SK-N-SH (cell line): ENCODE measurements around the gene BNC2. TPM values are rescaled to one million over a fixed set of nuclear protein-coding genes. Genes with fewer than 3 reads are reported as not detected.

Experiments
- CTCF ChIA-PET: fragments of 300-600, 350-600 bp; formaldehyde crosslinking; extraction: SDS; loops from one replicate; lab custom pipeline; 2021; lab: Yijun Ruan, JAX
- POLR2A ChIA-PET: fragments of 350-600 bp; sonication (Branson Sonifier 250); formaldehyde crosslinking; extraction: SDS; loops from one replicate; lab custom pipeline; 2020; ENCODE audit warnings: antibody characterized with exemption, inconsistent platforms; lab: Yijun Ruan, JAX
- DNase-seq: peaks from one replicate; pipeline ENCODE4 v3.0.0; 2012
- H2AFZ ChIP-seq: fragments of 200-600 bp; sonication (generic); 2 replicates; pipeline ENCODE4 v1.8.1; 2016; ENCODE audit warnings: antibody characterized with exemption, mild to moderate bottlenecking, low read depth
- H3F3A ChIP-seq: fragments of 200-600 bp; sonication (generic); replicated peaks from 2 replicates; pipeline ENCODE3; 2016; ENCODE audit warnings: antibody characterized with exemption, mild to moderate bottlenecking; ENCODE audit not compliant: insufficient read depth
- H3K27ac ChIP-seq, 2 experiments: fragments of 200-500 bp in 1 of 2; fragments of 200-600 bp in 1 of 2; sonication (Bioruptor generic) in 1 of 2; sonication (generic), shearing (Covaris generic) in 1 of 2; 2 replicates each; pipeline versions ENCODE4 v1.5.1 to v1.6.1; 2014 to 2016; ENCODE audit warnings: low read depth in 2 of 2, inconsistent platforms in 1 of 2, low read length in 1 of 2, mild to moderate bottlenecking in 1 of 2, mixed read lengths in 1 of 2
- H3K27me3 ChIP-seq: fragments of 200-600 bp; sonication (generic), shearing (Covaris generic); 2 replicates; pipeline ENCODE4 v1.6.1; 2016; ENCODE audit warnings: mixed run types; ENCODE audit not compliant: insufficient read depth
- H3K36me3 ChIP-seq, 2 experiments: fragments of 200-500 bp in 1 of 2; fragments of 200-600 bp in 1 of 2; sonication (Bioruptor generic) in 1 of 2; sonication (generic) in 1 of 2; replicated peaks in 1 of 2; 2 replicates each; pipeline versions ENCODE3 to v1.5.1; 2014 to 2016; ENCODE audit warnings: low read length in 1 of 2, mild to moderate bottlenecking in 1 of 2; ENCODE audit not compliant: insufficient read depth in 2 of 2, control insufficient read depth in 1 of 2
- H3K4me1 ChIP-seq, 2 experiments: fragments of 200-500 bp in 1 of 2; fragments of 200-600 bp in 1 of 2; sonication (Bioruptor generic) in 1 of 2; sonication (generic), shearing (Covaris generic) in 1 of 2; 2 replicates each; pipeline versions ENCODE4 v1.5.1 to v1.6.1; 2014 to 2016; ENCODE audit warnings: low read depth in 1 of 2, low read length in 1 of 2, mixed run types in 1 of 2; ENCODE audit not compliant: insufficient read depth in 2 of 2, control insufficient read depth in 1 of 2
- H3K4me2 ChIP-seq: fragments of 200-600 bp; sonication (generic), shearing (Covaris generic); 2 replicates; pipeline ENCODE4 v1.6.1; 2017; ENCODE audit warnings: mixed run types
- H3K4me3 ChIP-seq, 2 experiments: fragments of 200-500 bp in 1 of 2; fragments of 200-600 bp in 1 of 2; sonication (Bioruptor generic) in 1 of 2; sonication (generic), shearing (Covaris generic) in 1 of 2; 2 replicates each; pipeline versions ENCODE4 v1.5.1 to v1.8.1; 2014 to 2016; ENCODE audit warnings: low read depth in 2 of 2, inconsistent platforms in 1 of 2, low read length in 1 of 2, mild to moderate bottlenecking in 1 of 2, mixed read lengths in 1 of 2, moderate library complexity in 1 of 2
- H3K79me2 ChIP-seq: fragments of 200-600 bp; sonication (generic); 2 replicates; pipeline ENCODE4 v1.8.1; 2017; ENCODE audit warnings: mild to moderate bottlenecking; ENCODE audit not compliant: insufficient read depth
- H3K9ac ChIP-seq: fragments of 200-600 bp; sonication (generic); 2 replicates; pipeline ENCODE4 v1.6.1; 2017; ENCODE audit warnings: mixed run types
- H3K9me2 ChIP-seq: fragments of 200-600 bp; sonication (generic); 2 replicates; pipeline ENCODE4 v1.6.1; 2017; ENCODE audit warnings: mixed run types
- H3K9me3 ChIP-seq: fragments of 200-600 bp; sonication (generic); 2 replicates; pipeline ENCODE4 v1.6.1; 2017; ENCODE audit warnings: mixed run types, mild to moderate bottlenecking, moderate library complexity
- H4K20me1 ChIP-seq: fragments of 200-600 bp; sonication (generic); 2 replicates; pipeline ENCODE4 v1.6.1; 2017; ENCODE audit warnings: mild to moderate bottlenecking, mixed run types; ENCODE audit not compliant: insufficient read depth
- CHD2 ChIP-seq: fragments of 150-350 bp; IDR thresholded peaks from 2 replicates; pipeline ENCODE4 v1.6.1; 2018; ENCODE audit warnings: low read length; ENCODE audit not compliant: partially characterized antibody
- ELF1 ChIP-seq: IDR thresholded peaks from 2 replicates; pipeline ENCODE4 v1.4.0; 2012
- EP300 ChIP-seq, 2 experiments: IDR thresholded peaks; 2 replicates each; pipeline versions ENCODE4 v1.4.0 to v1.6.1; 2012; ENCODE audit warnings: borderline replicate concordance in 1 of 2, low read depth in 1 of 2, low read length in 1 of 2
- EZH2phosphoT487 ChIP-seq: fragments of 200-600 bp; sonication (generic); IDR thresholded peaks from 2 replicates; pipeline ENCODE4 v1.6.1; 2017; ENCODE audit warnings: low read depth, mixed run types, mild to moderate bottlenecking, antibody characterized with exemption, moderate library complexity, borderline replicate concordance
- FOXM1 ChIP-seq: IDR thresholded peaks from 2 replicates; pipeline ENCODE4 v1.4.0; 2012; ENCODE audit warnings: low read depth, mild to moderate bottlenecking
- JUND ChIP-seq: IDR thresholded peaks from 2 replicates; pipeline ENCODE4 v1.4.0; 2012
- NFIC ChIP-seq: IDR thresholded peaks from 2 replicates; pipeline ENCODE4 v1.4.0; 2012; ENCODE audit warnings: borderline replicate concordance
- RFX5 ChIP-seq: IDR thresholded peaks from 2 replicates; pipeline ENCODE4 v1.6.1; 2012; ENCODE audit warnings: mild to moderate bottlenecking, improper control_type of control experiment, low read length
- SMC3 ChIP-seq: IDR thresholded peaks from 2 replicates; pipeline ENCODE4 v1.6.1; 2012; ENCODE audit warnings: low read depth, low read length, improper control_type of control experiment
- TAF1 ChIP-seq: IDR thresholded peaks from 2 replicates; pipeline ENCODE4 v1.6.1; 2012; ENCODE audit warnings: low read depth, mild to moderate bottlenecking, low read length, moderate library complexity, borderline replicate concordance
- TCF12 ChIP-seq: IDR thresholded peaks from 2 replicates; pipeline ENCODE4 v1.4.0; 2012
- TEAD4 ChIP-seq: IDR thresholded peaks from 2 replicates; pipeline ENCODE4 v1.4.0; 2012; ENCODE audit warnings: mild to moderate bottlenecking, borderline replicate concordance; ENCODE audit not compliant: insufficient read depth
- YY1 ChIP-seq: IDR thresholded peaks from 2 replicates; pipeline ENCODE4 v1.4.0; 2012; ENCODE audit warnings: low read depth, mild to moderate bottlenecking
- WGBS: methylation state at CpG from one replicate; pipeline ENCODE4 v1.1.6; 2017; ENCODE audit warnings: low lambda C conversion rate; 5-methylcytosine and 5-hydroxymethylcytosine counted together
- polyA plus RNA-seq, 3 experiments: library from polyadenylated mRNA; depleted of rRNA; stranded (reverse); fragments of >200 nt; gene quantifications; 2 replicates each; pipeline ENCODE4 v1.2.3, GENCODE V29; 2012
- TF ChIP-seq, protein P1 (sequence below): IDR thresholded peaks from 2 replicates; pipeline ENCODE4 v1.6.1; 2012; ENCODE audit warnings: mild to moderate bottlenecking, low read depth, low read length, moderate library complexity
- TF ChIP-seq, protein P2 (sequence below): fragments of 150-350 bp; IDR thresholded peaks from 2 replicates; pipeline ENCODE4 v1.6.1; 2016; ENCODE audit warnings: mild to moderate bottlenecking, low read depth, low read length
- TF ChIP-seq, protein P3 (sequence below): IDR thresholded peaks from 2 replicates; pipeline ENCODE4 v1.4.0; 2012; ENCODE audit warnings: low read depth
- TF ChIP-seq, protein P4 (sequence below): IDR thresholded peaks from 2 replicates; pipeline ENCODE4 v1.4.0; 2012; ENCODE audit warnings: low read depth, borderline replicate concordance

Gene BNC2
- polyA plus RNA-seq, 1 of the 3 experiments (the other 2 are of a cell fraction), result 8.8 TPM

DNA sequence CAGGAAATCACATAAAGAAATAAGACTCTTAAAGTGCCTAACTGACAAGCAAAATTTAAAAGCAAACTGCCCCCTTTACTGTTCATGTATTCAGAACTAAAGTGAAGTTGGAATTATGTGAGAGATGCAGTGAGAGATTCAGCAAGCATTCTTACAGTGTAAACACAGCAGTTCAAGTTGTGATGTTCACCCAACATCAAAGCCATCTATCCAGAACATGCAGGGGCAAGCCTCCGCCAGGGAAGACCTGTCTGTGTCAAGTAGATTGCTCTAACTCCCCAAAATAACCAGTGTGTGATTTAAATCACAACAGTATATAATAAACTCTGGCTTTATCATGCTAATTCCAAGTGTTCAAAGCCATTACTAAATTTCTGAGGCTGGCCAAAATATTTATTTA lies 233.3 kb downstream of the BNC2 start:
- H3K36me3 ChIP-seq, result peaks cover 0 to 8% of the 10 kb centered on the region in 2 experiments
- H3K4me2 ChIP-seq, result no peak overlapping the region
- ChIA-PET POLR2A (no interaction called here), CTCF (no interaction called here)
- no peaks in the 10 kb centered on the region for H3K27me3 ChIP-seq
- H4K20me1 ChIP-seq, result no peaks in the 10 kb centered on the region
- 95% methylated on average over 1 of the region's 1 CpG for WGBS
- no peaks in the 10 kb centered on the region; a peak in 2 of 4 replicates for H3K4me1 ChIP-seq
- no peaks in the 10 kb centered on the region for H3K9me3 ChIP-seq
- TF ChIP-seq ELF1 (no peak), EZH2phosphoT487 (no peak), JUND (no peak), FOXM1 (no peak), NFIC (no peak), RFX5 (no peak), TEAD4 (no peak), CHD2 (no peak), TAF1 (no peak), YY1 (no peak), SMC3 (no peak), TCF12 (no peak), EP300 (IDR thresholded peaks at IDR 0.05; ENCODE audit: borderline replicate concordance in 1 of 2, low read depth in 1 of 2, low read length in 1 of 2) (no peak)
- TF ChIP-seq, protein P1, sequence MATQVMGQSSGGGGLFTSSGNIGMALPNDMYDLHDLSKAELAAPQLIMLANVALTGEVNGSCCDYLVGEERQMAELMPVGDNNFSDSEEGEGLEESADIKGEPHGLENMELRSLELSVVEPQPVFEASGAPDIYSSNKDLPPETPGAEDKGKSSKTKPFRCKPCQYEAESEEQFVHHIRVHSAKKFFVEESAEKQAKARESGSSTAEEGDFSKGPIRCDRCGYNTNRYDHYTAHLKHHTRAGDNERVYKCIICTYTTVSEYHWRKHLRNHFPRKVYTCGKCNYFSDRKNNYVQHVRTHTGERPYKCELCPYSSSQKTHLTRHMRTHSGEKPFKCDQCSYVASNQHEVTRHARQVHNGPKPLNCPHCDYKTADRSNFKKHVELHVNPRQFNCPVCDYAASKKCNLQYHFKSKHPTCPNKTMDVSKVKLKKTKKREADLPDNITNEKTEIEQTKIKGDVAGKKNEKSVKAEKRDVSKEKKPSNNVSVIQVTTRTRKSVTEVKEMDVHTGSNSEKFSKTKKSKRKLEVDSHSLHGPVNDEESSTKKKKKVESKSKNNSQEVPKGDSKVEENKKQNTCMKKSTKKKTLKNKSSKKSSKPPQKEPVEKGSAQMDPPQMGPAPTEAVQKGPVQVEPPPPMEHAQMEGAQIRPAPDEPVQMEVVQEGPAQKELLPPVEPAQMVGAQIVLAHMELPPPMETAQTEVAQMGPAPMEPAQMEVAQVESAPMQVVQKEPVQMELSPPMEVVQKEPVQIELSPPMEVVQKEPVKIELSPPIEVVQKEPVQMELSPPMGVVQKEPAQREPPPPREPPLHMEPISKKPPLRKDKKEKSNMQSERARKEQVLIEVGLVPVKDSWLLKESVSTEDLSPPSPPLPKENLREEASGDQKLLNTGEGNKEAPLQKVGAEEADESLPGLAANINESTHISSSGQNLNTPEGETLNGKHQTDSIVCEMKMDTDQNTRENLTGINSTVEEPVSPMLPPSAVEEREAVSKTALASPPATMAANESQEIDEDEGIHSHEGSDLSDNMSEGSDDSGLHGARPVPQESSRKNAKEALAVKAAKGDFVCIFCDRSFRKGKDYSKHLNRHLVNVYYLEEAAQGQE, result no peak
- TF ChIP-seq, protein P2, sequence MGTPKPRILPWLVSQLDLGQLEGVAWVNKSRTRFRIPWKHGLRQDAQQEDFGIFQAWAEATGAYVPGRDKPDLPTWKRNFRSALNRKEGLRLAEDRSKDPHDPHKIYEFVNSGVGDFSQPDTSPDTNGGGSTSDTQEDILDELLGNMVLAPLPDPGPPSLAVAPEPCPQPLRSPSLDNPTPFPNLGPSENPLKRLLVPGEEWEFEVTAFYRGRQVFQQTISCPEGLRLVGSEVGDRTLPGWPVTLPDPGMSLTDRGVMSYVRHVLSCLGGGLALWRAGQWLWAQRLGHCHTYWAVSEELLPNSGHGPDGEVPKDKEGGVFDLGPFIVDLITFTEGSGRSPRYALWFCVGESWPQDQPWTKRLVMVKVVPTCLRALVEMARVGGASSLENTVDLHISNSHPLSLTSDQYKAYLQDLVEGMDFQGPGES, result no peak
- TF ChIP-seq, protein P3, sequence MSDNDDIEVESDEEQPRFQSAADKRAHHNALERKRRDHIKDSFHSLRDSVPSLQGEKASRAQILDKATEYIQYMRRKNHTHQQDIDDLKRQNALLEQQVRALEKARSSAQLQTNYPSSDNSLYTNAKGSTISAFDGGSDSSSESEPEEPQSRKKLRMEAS, result no peak
- TF ChIP-seq, protein P4, sequence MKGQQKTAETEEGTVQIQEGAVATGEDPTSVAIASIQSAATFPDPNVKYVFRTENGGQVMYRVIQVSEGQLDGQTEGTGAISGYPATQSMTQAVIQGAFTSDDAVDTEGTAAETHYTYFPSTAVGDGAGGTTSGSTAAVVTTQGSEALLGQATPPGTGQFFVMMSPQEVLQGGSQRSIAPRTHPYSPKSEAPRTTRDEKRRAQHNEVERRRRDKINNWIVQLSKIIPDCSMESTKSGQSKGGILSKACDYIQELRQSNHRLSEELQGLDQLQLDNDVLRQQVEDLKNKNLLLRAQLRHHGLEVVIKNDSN, result no peak
- no peak overlapping the region for H3K9ac ChIP-seq
- DNase-seq, result no peak
- no peak overlapping the region; a peak in 1 of 4 replicates for H3K27ac ChIP-seq
- H3F3A ChIP-seq, result peaks cover 10% of the 10 kb centered on the region
- H3K9me2 ChIP-seq, result no peaks in the 10 kb centered on the region
- H2AFZ ChIP-seq, result no peak overlapping the region
- peaks cover 41% of the 10 kb centered on the region for H3K79me2 ChIP-seq
- H3K4me3 ChIP-seq, result no peak overlapping the region
